ENCODE measurements around the gene TEDC2. TPM values are rescaled to one million over a fixed set of nuclear protein-coding genes. Genes with fewer than 3 reads are reported as not detected.

TEDC2 gene
- total RNA-seq, 1 donor from 2014 or later: 0.68 TPM

DNA sequence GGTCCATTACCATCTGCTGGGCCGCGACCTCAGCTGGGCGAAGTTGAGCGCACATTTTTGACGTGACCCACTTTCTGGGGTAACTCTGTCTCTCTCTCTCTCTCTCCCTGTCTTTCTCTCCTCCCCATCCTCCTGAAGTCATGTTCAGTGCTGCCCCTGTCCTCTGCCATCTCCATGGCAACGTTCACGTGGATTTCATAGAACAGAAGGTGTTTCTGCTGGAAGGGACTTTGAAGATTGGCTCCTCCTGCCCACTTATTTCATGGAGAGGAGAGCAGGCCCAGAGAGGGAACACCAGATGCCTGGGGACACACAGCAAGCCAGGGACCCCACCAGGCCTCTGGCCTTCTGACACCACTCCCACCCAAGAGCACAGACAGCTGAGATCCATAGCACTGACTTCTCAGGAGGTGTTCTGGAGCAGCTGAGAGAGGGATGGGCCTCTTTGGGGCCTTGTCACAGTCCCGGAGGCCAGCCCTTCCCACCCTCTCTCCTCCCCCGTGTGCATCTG is 34.8 kb upstream of the TEDC2 start:
- Histone ChIP-seq H3K36me3 (no peaks in the 10 kb centered on the region), H3K27me3 (ENCODE audit: low read depth) (no peaks in the 10 kb centered on the region), H3K4me3 (no peak overlapping the region), H3K9me3 (no peaks in the 10 kb centered on the region), H3K4me1 (peaks cover 19% of the 10 kb centered on the region), H3K27ac (no peak overlapping the region)
- TF ChIP-seq, protein P1, sequence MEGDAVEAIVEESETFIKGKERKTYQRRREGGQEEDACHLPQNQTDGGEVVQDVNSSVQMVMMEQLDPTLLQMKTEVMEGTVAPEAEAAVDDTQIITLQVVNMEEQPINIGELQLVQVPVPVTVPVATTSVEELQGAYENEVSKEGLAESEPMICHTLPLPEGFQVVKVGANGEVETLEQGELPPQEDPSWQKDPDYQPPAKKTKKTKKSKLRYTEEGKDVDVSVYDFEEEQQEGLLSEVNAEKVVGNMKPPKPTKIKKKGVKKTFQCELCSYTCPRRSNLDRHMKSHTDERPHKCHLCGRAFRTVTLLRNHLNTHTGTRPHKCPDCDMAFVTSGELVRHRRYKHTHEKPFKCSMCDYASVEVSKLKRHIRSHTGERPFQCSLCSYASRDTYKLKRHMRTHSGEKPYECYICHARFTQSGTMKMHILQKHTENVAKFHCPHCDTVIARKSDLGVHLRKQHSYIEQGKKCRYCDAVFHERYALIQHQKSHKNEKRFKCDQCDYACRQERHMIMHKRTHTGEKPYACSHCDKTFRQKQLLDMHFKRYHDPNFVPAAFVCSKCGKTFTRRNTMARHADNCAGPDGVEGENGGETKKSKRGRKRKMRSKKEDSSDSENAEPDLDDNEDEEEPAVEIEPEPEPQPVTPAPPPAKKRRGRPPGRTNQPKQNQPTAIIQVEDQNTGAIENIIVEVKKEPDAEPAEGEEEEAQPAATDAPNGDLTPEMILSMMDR (IDR thresholded peaks at IDR 0.05): no peak
- intact Hi-C loops (cut with DNase I): no loop called here
- ATAC-seq: no peak
- no peak for DNase-seq

DNA sequence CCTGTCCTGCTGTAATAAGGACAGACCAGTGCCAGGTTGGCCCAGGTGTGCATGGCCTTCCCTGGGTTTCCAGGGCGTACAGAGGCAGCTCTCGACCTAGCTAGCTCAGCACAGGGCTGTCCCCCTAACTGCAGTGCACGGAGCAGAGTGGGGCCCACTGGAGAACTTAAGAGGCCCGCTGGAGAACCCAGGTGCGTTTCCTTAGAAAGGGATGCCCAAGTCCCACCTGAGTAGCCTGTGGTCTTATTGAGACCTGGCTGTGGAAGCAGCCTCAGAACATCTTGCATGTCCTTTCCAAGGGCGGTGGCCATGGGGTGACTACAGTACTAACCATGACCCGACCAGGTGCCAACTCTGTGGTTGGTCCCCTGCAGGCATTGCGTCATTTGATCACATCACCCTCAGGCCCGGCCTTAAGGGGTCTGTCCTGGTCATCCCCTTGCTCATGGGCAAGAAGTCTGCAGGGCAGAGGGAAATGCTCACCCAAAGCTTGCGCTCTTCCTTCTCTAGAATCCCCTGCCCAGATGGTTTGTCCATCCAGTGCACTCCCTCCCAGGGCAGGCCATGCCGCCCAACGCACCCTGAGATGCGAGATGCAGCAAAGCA is 34.0 kb upstream of the TEDC2 start:
- TF ChIP-seq, protein P1 (IDR thresholded peaks at IDR 0.05): no peak
- no peak overlapping the region for H3K27ac ChIP-seq
- no peaks in the 10 kb centered on the region for H3K9me3 ChIP-seq
- no peaks in the 10 kb centered on the region for H3K36me3 ChIP-seq
- ATAC-seq: no peak
- H3K27me3 ChIP-seq (ENCODE audit: low read depth): no peaks in the 10 kb centered on the region
- peaks cover 26% of the 10 kb centered on the region for H3K4me1 ChIP-seq
- DNase-seq: no peak
- H3K4me3 ChIP-seq: no peak overlapping the region
- intact Hi-C loops (cut with DNase I): no loop called here

GRCh38 chr16:2426941-2427361 is 33.0 kb upstream of the TEDC2 start:
- H3K27ac ChIP-seq: no peak overlapping the region
- no peaks in the 10 kb centered on the region for H3K27me3 ChIP-seq (ENCODE audit: low read depth)
- no peak for ATAC-seq
- H3K9me3 ChIP-seq: no peaks in the 10 kb centered on the region
- TF ChIP-seq, protein P1 (IDR thresholded peaks at IDR 0.05): no peak
- peaks cover 2% of the 10 kb centered on the region for H3K36me3 ChIP-seq
- peak; percentile 73 for DNase-seq
- no peak overlapping the region for H3K4me3 ChIP-seq
- intact Hi-C loops (cut with DNase I): no loop called here
- peaks cover 26% of the 10 kb centered on the region for H3K4me1 ChIP-seq

DNA sequence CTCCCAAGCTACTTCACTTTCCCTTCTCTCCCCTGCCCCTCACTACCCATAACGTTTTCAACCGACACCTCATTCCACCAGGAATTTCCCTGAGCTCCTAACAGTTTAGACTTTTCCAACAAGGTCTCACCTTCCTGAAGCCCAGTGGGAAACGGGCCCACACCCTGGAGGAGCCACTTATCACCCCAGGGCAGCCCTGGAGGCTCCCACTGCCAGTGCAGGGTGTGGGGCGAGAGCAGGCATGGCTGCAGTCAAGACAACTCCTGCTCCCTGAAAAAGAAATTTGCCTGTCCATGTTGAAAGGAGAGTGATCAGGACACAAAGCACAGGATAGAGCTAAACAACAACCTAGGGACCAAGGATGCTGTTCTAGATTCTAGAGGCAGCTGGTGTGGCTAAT is 32.4 kb upstream of the TEDC2 start:
- no peak for ATAC-seq
- H3K27me3 ChIP-seq (ENCODE audit: low read depth): no peaks in the 10 kb centered on the region
- intact Hi-C loops (cut with DNase I): no loop called here
- H3K36me3 ChIP-seq: peaks cover 8% of the 10 kb centered on the region
- no peak overlapping the region for H3K4me3 ChIP-seq
- no peak for DNase-seq
- peaks cover 26% of the 10 kb centered on the region for H3K4me1 ChIP-seq
- TF ChIP-seq, protein P1 (IDR thresholded peaks at IDR 0.05): no peak
- H3K9me3 ChIP-seq: no peaks in the 10 kb centered on the region
- no peak overlapping the region for H3K27ac ChIP-seq

DNA sequence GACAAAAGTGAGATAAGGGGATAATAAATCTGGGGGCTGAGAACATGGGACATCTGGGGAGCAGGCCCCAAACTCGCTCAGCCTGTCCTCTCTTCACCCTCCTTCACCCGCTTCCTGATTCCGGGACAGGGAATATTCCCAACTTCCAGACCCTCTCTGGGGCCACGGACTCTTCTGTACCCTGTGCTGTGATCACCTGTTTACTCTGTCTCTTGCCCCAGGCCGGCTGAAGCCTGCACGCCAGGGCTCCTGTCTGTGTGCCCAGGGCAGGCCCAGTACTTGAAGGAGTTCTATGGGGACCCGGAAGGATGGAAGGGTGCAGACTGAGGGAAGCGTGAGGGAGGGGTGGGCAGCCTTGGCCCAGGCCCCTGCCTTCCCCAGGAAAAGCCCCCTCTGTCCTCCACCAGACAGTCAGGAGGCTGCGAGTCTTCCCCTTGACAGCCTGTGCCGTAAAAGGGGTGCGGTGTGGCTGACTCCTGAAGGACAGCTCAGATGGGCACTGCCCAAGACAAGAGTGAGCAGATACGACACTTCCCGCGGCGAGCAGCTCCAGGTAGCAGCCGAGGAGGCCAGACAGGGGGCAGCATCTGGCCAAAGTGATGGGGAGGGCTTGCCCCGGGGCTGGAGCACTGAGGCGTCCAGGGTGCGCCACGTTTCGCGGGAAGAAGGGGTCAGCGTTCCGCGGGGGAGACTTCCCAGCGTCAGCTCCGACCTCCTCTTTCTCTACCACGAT is 31.7 kb upstream of the TEDC2 start:
- intact Hi-C loops (cut with DNase I): no loop called here
- DNase-seq: no peak

More for the DNA sequence above, 31.7 kb upstream of the TEDC2 start:
- H3K36me3 ChIP-seq: peaks cover 9% of the 10 kb centered on the region
- H3K9me3 ChIP-seq: no peaks in the 10 kb centered on the region
- peaks cover 23% of the 10 kb centered on the region for H3K4me1 ChIP-seq
- no peaks in the 10 kb centered on the region for H3K27me3 ChIP-seq (ENCODE audit: low read depth)
- TF ChIP-seq, protein P1 (IDR thresholded peaks at IDR 0.05): no peak
- H3K4me3 ChIP-seq: peak overlapping the region; percentile 95
- ATAC-seq: peak; percentile 48 to 55
- peak overlapping the region; percentile 69 for H3K27ac ChIP-seq

Measured in lower lobe of right lung (tissue), 2 donors.